Stomach (tissue), 4 donors: ENCODE data around the gene INSRR.

Source experiments
- POLR2A ChIP-seq, 4 donors: fragments of 450-650 bp; IDR thresholded peaks; one replicate each; pipeline ENCODE4 v1.6.1; 2016; ENCODE audit warnings: antibody characterized with exemption in 4 of 4, control low read depth in 2 of 4, mild to moderate bottlenecking in 1 of 4, moderate library complexity in 1 of 4
- POLR2AphosphoS5 ChIP-seq, 3 donors: sonication (generic); formaldehyde crosslinking; IDR thresholded peaks; one replicate each; pipeline ENCODE4 v1.6.1; 2016; ENCODE audit warnings: antibody characterized with exemption in 3 of 3
- TF ChIP-seq, protein P1 (sequence below), 7 experiments: fragments of 450-650 bp in 4 of 7; fragments of 200-600 bp in 3 of 7; sonication (generic) in 3 of 7; IDR thresholded peaks; one replicate each; pipeline ENCODE4 v1.5.1; 2016 to 2019; ENCODE audit warnings: antibody characterized with exemption in 7 of 7, control low read depth in 2 of 7, mild to moderate bottlenecking in 1 of 7

- no peak for TF ChIP-seq POLR2AphosphoS5 (IDR thresholded peaks at IDR 0.05)
- TF ChIP-seq, protein P1, sequence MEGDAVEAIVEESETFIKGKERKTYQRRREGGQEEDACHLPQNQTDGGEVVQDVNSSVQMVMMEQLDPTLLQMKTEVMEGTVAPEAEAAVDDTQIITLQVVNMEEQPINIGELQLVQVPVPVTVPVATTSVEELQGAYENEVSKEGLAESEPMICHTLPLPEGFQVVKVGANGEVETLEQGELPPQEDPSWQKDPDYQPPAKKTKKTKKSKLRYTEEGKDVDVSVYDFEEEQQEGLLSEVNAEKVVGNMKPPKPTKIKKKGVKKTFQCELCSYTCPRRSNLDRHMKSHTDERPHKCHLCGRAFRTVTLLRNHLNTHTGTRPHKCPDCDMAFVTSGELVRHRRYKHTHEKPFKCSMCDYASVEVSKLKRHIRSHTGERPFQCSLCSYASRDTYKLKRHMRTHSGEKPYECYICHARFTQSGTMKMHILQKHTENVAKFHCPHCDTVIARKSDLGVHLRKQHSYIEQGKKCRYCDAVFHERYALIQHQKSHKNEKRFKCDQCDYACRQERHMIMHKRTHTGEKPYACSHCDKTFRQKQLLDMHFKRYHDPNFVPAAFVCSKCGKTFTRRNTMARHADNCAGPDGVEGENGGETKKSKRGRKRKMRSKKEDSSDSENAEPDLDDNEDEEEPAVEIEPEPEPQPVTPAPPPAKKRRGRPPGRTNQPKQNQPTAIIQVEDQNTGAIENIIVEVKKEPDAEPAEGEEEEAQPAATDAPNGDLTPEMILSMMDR (IDR thresholded peaks at IDR 0.05) = no peak
- no peak for TF ChIP-seq POLR2A (IDR thresholded peaks at IDR 0.05)
Measured at GRCh38 chr1:156903328-156904091, 44.6 kb upstream of the INSRR start.
